Activated B cell treated with CpG ODN at 0.5 μM for 24 hours (primary cell): ENCODE results near the gene MYO1H. TPM values are rescaled to one million over a fixed set of nuclear protein-coding genes. Genes with fewer than 3 reads are reported as not detected.

Experiments
- ATAC-seq: fragments of 200-7000 bp; cut with Tn5 transposase; one replicate; pipeline ENCODE4 v1.10.0; 2021; ENCODE audit warnings: low read depth, mild to moderate bottlenecking, moderate library complexity
- CTCF ChIA-PET: fragments of 350-600 bp; sonication (Branson Sonifier 250); formaldehyde crosslinking; loops from one replicate; lab custom pipeline; 2021; ENCODE audit warnings: antibody characterized with exemption; lab: Charles Lee
- POLR2A ChIA-PET: fragments of 350-600 bp; sonication (Branson Sonifier 250); formaldehyde crosslinking; loops from one replicate; lab custom pipeline; 2021; ENCODE audit warnings: antibody characterized with exemption; lab: Charles Lee
- DNase-seq: peaks from one replicate; pipeline ENCODE4 v3.0.0; 2022
- H3K27ac Mint-ChIP-seq: one replicate; pipeline ENCODE4 v1.8.0; 2020; ENCODE audit warnings: mixed read lengths
- H3K27me3 Mint-ChIP-seq: one replicate; pipeline ENCODE4 v1.8.0; 2021; ENCODE audit warnings: mixed read lengths
- H3K36me3 Mint-ChIP-seq: one replicate; pipeline ENCODE4 v1.8.0; 2021; ENCODE audit warnings: low read depth, mixed read lengths
- H3K4me1 Mint-ChIP-seq: one replicate; pipeline ENCODE4 v1.8.0; 2021; ENCODE audit warnings: mixed read lengths
- H3K4me3 Mint-ChIP-seq: one replicate; pipeline ENCODE4 v1.8.0; 2020; ENCODE audit warnings: mild to moderate bottlenecking, mixed read lengths
- H3K9me3 Mint-ChIP-seq: one replicate; pipeline ENCODE4 v1.8.0; 2020; ENCODE audit warnings: mixed read lengths
- intact Hi-C: fragments of 100-400 bp; cut with micrococcal nuclease; formaldehyde crosslinking; loops from one replicate; pipeline ENCODE4 v1.15.1; 2024
- total RNA-seq: library from RNA; stranded (reverse); gene quantifications from 2 replicates; pipeline ENCODE4 v1.2.3, GENCODE V29; 2022
- TF ChIP-seq, protein P1 (sequence below): fragments of 200-600 bp; IDR thresholded peaks from one replicate; pipeline ENCODE4 v1.8.0; 2022; ENCODE audit warnings: antibody characterized with exemption, mild to moderate bottlenecking

MYO1H gene
- total RNA-seq, 1 donor from 2014 or later = not detected

DNA sequence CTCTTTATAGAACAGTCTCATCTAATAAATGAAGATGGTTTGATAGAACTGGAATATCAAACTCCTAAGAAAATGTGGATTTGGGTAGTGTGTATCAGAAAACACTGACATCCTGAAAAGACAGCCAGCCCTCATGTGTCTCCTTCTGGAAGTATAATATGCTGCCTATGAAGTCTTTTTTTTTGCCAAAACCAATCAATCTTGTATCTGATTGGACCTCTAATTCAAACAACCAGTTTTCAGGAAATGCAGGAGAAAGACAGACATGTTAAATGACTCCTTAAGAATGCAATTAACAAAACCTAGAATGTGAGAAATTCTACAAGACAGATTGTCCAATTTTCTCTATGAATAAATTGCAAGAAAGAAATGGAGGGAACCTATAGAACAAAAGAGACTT lies 34.3 kb downstream of the MYO1H start:
- ATAC-seq (no peak), DNase-seq (no peak)
- POLR2A ChIA-PET = no interaction called here
- Mint-ChIP-seq H3K9me3 (no peaks in the 10 kb centered on the region), H3K4me3 (no peak overlapping the region), H3K27ac (no peak overlapping the region), H3K4me1 (no peaks in the 10 kb centered on the region), H3K36me3 (no peaks in the 10 kb centered on the region), H3K27me3 (peaks cover 5% of the 10 kb centered on the region)
- intact Hi-C loops = loop anchor here (10.0 kb wide), 1 partner anchor 497 kb away; the partner anchor contains the start of gene DAO
- CTCF ChIA-PET = no interaction called here
- TF ChIP-seq, protein P1, sequence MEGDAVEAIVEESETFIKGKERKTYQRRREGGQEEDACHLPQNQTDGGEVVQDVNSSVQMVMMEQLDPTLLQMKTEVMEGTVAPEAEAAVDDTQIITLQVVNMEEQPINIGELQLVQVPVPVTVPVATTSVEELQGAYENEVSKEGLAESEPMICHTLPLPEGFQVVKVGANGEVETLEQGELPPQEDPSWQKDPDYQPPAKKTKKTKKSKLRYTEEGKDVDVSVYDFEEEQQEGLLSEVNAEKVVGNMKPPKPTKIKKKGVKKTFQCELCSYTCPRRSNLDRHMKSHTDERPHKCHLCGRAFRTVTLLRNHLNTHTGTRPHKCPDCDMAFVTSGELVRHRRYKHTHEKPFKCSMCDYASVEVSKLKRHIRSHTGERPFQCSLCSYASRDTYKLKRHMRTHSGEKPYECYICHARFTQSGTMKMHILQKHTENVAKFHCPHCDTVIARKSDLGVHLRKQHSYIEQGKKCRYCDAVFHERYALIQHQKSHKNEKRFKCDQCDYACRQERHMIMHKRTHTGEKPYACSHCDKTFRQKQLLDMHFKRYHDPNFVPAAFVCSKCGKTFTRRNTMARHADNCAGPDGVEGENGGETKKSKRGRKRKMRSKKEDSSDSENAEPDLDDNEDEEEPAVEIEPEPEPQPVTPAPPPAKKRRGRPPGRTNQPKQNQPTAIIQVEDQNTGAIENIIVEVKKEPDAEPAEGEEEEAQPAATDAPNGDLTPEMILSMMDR = no peak

DNA sequence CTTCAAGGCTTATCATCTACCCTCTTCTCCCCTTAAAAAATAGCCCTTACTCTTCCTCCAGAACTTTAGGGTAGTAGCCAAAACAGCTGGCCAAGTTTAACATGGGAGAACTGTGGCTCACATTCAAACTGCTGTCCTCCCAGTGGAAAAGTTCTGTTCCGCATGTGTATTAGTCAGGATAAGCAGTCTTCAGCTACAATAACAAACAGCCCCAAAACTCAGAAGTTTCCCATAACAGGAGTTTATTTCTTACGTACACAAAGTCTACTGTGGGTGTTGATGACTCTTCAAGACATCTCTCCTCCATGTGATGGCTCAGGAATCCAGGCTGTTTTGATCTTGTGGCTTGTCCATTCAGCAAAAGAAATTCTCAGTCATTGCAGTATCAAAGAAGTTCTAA lies 35.5 kb downstream of the MYO1H start:
- Mint-ChIP-seq H3K36me3 (no peaks in the 10 kb centered on the region), H3K4me3 (no peak overlapping the region), H3K27me3 (peaks cover 7% of the 10 kb centered on the region), H3K9me3 (peaks cover 7% of the 10 kb centered on the region), H3K27ac (no peak overlapping the region), H3K4me1 (no peaks in the 10 kb centered on the region)
- TF ChIP-seq, protein P1 = no peak
- no peak for DNase-seq
- intact Hi-C loops = loop anchor here (10.0 kb wide), 1 partner anchor 498 kb away; the partner anchor contains the start of gene DAO
- CTCF ChIA-PET = interaction anchor here (1.3 kb wide), 1 partner anchor 10 kb away, joined by 7 read pairs; no protein-coding TSS in a partner anchor
- no peak for ATAC-seq
- POLR2A ChIA-PET = no interaction called here

DNA sequence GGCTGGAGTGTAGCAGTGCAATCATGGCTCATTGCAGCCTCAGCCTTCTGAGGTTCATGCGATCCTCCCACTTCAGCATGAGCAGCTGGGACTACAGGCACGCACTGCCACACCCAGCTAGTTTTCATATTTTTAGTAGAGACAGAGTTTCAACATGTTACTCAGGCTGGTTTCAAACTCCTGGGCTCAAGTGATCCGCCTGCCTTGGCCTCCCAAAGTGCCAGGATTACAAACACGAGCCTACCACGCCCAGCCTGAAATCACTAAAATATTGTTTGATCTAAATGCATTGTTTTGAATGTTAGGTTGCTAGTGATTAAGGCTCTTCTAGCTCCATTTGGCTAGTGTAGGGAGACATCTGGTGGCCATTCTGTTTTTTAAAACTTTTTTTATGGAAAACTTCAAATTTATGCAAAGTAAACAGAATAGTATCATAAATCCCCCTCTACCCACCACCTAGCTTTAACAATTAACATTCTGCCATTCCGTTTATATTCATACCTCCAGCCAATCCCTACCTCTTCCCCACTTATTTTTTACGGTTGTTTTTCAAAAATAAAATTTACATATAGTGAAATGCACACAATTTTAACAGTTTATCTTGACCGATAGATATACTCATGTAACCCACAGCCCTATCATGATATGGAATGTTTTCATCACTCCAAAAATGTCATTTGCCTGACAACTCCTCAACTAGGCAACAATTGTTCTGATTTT lies 37.8 kb downstream of the MYO1H start:
- no peak for ATAC-seq
- no peaks in the 10 kb centered on the region for H3K4me1 Mint-ChIP-seq
- H3K9me3 Mint-ChIP-seq = peaks cover 11% of the 10 kb centered on the region
- no peaks in the 10 kb centered on the region for H3K36me3 Mint-ChIP-seq
- H3K4me3 Mint-ChIP-seq = no peak overlapping the region
- peaks cover 4% of the 10 kb centered on the region for H3K27me3 Mint-ChIP-seq
- CTCF ChIA-PET = interaction anchor here (0.6 to 1.3 kb wide), 3 partner anchors 9 to 273 kb away, joined by 3 to 14 read pairs (median 3); no protein-coding TSS in a partner anchor
- intact Hi-C loops = loop anchor here (2.0 to 10.0 kb wide), 2 partner anchors 501 to 1467 kb away; partner anchors contain the start of gene DAO
- no peak overlapping the region for H3K27ac Mint-ChIP-seq
- TF ChIP-seq, protein P1 = no peak
- DNase-seq = no peak
- POLR2A ChIA-PET = no interaction called here

DNA sequence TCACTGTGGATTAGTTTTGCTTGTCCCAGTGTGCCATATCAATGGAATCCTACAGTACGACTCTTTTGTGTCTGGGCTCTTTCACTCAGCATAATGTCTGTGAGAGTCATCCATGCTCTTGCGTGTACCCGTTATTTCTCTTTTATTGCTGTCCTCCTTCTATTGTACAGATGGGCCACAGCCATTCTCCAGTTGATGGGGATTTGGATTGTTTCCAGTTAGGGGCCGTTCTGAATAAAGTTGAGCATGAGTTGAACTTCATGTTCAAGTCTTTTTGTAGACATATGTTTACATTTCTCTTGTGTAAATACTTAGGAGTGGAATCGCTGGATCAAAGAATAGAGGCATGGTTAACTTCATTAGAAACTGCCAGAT lies 38.3 kb downstream of the MYO1H start:
- intact Hi-C loops = loop anchor here (10.0 kb wide), 1 partner anchor 501 kb away; the partner anchor contains the start of gene DAO
- DNase-seq = no peak
- Mint-ChIP-seq H3K4me3 (no peak overlapping the region), H3K27me3 (peaks cover 4% of the 10 kb centered on the region), H3K27ac (no peak overlapping the region), H3K36me3 (no peaks in the 10 kb centered on the region), H3K4me1 (no peaks in the 10 kb centered on the region), H3K9me3 (peaks cover 11% of the 10 kb centered on the region)
- ChIA-PET POLR2A (no interaction called here), CTCF (interaction anchor here (1.2 to 1.3 kb wide), 2 partner anchors 8 to 274 kb away, joined by 3 to 14 read pairs; no protein-coding TSS in a partner anchor)
- TF ChIP-seq, protein P1 = no peak
- no peak for ATAC-seq

DNA sequence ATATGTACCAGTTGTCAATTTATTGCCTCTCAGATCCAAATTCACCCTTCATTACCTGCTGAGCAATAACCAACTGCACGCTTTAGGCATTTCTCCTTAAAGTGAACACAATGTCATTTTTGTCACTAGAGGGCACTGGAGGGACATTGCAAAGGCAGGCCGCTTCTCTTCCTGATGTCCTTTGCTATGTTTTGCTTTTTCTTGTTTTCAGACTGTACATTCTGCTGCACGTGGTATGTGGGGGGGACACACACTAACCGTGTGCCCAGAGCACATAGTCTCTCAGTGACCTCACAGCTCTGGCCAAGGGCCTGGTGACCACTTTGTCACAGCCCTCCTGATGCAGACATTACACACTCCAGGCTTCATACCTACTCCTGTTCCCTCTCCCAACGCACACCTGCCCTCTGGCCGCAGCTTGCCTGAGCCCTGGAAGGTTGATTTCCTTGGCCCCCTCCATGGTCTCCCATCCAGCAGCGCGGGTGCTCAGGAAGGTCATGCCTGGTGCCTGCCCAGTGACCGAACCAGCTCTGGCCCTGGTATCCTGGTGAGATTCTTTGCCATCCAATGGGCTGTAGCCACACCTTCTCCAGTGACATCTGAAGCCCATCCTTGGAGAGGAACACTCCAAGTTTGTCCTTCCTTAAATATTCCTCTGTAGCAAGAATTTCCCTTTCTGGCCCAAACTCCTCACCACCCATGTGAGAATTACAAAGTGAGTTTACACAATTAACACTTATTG lies 39.9 kb downstream of the MYO1H start:
- no peak overlapping the region for H3K27ac Mint-ChIP-seq
- TF ChIP-seq, protein P1 = no peak
- ChIA-PET POLR2A (no interaction called here), CTCF (no interaction called here)
- H3K4me1 Mint-ChIP-seq = no peaks in the 10 kb centered on the region
- no peak for ATAC-seq
- H3K9me3 Mint-ChIP-seq = peaks cover 11% of the 10 kb centered on the region
- H3K36me3 Mint-ChIP-seq = no peaks in the 10 kb centered on the region
- H3K4me3 Mint-ChIP-seq = no peak overlapping the region
- DNase-seq = no peak
- H3K27me3 Mint-ChIP-seq = peaks cover 4% of the 10 kb centered on the region
- intact Hi-C loops = loop anchor here (10.0 kb wide), 1 partner anchor 503 kb away; the partner anchor contains the start of gene DAO
